ENCODE measurements around the gene DYNC1LI2.

Gene DYNC1LI2

GRCh38 chr16:66682271-66682670, 69.1 kb downstream of the DYNC1LI2 start:
- Histone ChIP-seq H3K4me3 (ENCODE audit: low read length) (no peak overlapping the region), H4K20me1 (ENCODE audit: insufficient read depth, low read length) (no peaks in the 10 kb centered on the region), H3K79me2 (ENCODE audit: low read length) (no peaks in the 10 kb centered on the region), H2AFZ (ENCODE audit: low read depth, low read length) (no peak overlapping the region), H3K4me1 (ENCODE audit: low read length) (no peaks in the 10 kb centered on the region), H3K4me2 (ENCODE audit: low read length) (no peak overlapping the region), H3K9me3 (ENCODE audit: insufficient read depth, low read length) (no peaks in the 10 kb centered on the region), H3K27me3 (ENCODE audit: low read depth, low read length) (no peaks in the 10 kb centered on the region), H3K27ac (ENCODE audit: low read length) (no peak overlapping the region), H3K36me3 (replicated peaks; ENCODE audit: low read depth, low read length) (no peaks in the 10 kb centered on the region), H3K9ac (ENCODE audit: low read length) (no peak overlapping the region)
- no peak for TF ChIP-seq EZH2phosphoT487 (IDR thresholded peaks at IDR 0.05; ENCODE audit: low read depth)
- no peak for TF ChIP-seq CTCF (IDR thresholded peaks at IDR 0.05; ENCODE audit: low read depth, low read length)

- no peaks in the 10 kb centered on the region for H3K36me3 ChIP-seq (replicated peaks; ENCODE audit: low read depth, low read length)
- H3K4me3 ChIP-seq (ENCODE audit: low read length) = no peak overlapping the region
- TF ChIP-seq EZH2phosphoT487 (IDR thresholded peaks at IDR 0.05; ENCODE audit: low read depth) = no peak
- no peaks in the 10 kb centered on the region for H3K4me1 ChIP-seq (ENCODE audit: low read length)
- no peak overlapping the region for H3K9ac ChIP-seq (ENCODE audit: low read length)
- H3K27me3 ChIP-seq (ENCODE audit: low read depth, low read length) = no peaks in the 10 kb centered on the region
- no peak overlapping the region for H2AFZ ChIP-seq (ENCODE audit: low read depth, low read length)
- no peak overlapping the region for H3K27ac ChIP-seq (ENCODE audit: low read length)
- no peak overlapping the region for H3K4me2 ChIP-seq (ENCODE audit: low read length)
- H3K79me2 ChIP-seq (ENCODE audit: low read length) = no peaks in the 10 kb centered on the region
- H3K9me3 ChIP-seq (ENCODE audit: insufficient read depth, low read length) = no peaks in the 10 kb centered on the region
- H4K20me1 ChIP-seq (ENCODE audit: insufficient read depth, low read length) = no peaks in the 10 kb centered on the region
Observed at GRCh38 chr16:66681676-66682075, 69.7 kb downstream of the DYNC1LI2 start.

GRCh38 chr16:66678337-66678736, 73.1 kb downstream of the DYNC1LI2 start:
- Histone ChIP-seq H3K9ac (ENCODE audit: low read length) (no peak overlapping the region), H3K4me3 (ENCODE audit: low read length) (no peak overlapping the region), H4K20me1 (ENCODE audit: insufficient read depth, low read length) (no peaks in the 10 kb centered on the region), H3K36me3 (replicated peaks; ENCODE audit: low read depth, low read length) (no peaks in the 10 kb centered on the region), H3K27ac (ENCODE audit: low read length) (no peak overlapping the region), H3K27me3 (ENCODE audit: low read depth, low read length) (no peaks in the 10 kb centered on the region), H3K9me3 (ENCODE audit: insufficient read depth, low read length) (no peaks in the 10 kb centered on the region), H3K4me2 (ENCODE audit: low read length) (no peak overlapping the region), H2AFZ (ENCODE audit: low read depth, low read length) (no peak overlapping the region), H3K79me2 (ENCODE audit: low read length) (no peaks in the 10 kb centered on the region), H3K4me1 (ENCODE audit: low read length) (no peaks in the 10 kb centered on the region)
- no peak for TF ChIP-seq CTCF (IDR thresholded peaks at IDR 0.05; ENCODE audit: low read depth, low read length)
- no peak for TF ChIP-seq EZH2phosphoT487 (IDR thresholded peaks at IDR 0.05; ENCODE audit: low read depth)

GRCh38 chr16:66677836-66678235, 73.6 kb downstream of the DYNC1LI2 start:
- no peaks in the 10 kb centered on the region for H3K36me3 ChIP-seq (replicated peaks; ENCODE audit: low read depth, low read length)
- H3K4me3 ChIP-seq (ENCODE audit: low read length) = no peak overlapping the region
- no peak overlapping the region for H3K27ac ChIP-seq (ENCODE audit: low read length)
- no peaks in the 10 kb centered on the region for H3K4me1 ChIP-seq (ENCODE audit: low read length)
- H3K9ac ChIP-seq (ENCODE audit: low read length) = no peak overlapping the region
- H3K27me3 ChIP-seq (ENCODE audit: low read depth, low read length) = no peaks in the 10 kb centered on the region
- H3K4me2 ChIP-seq (ENCODE audit: low read length) = no peak overlapping the region
- H3K79me2 ChIP-seq (ENCODE audit: low read length) = no peaks in the 10 kb centered on the region
- no peak overlapping the region for H2AFZ ChIP-seq (ENCODE audit: low read depth, low read length)
- no peak for TF ChIP-seq CTCF (IDR thresholded peaks at IDR 0.05; ENCODE audit: low read depth, low read length)
- no peak for TF ChIP-seq EZH2phosphoT487 (IDR thresholded peaks at IDR 0.05; ENCODE audit: low read depth)
- H3K9me3 ChIP-seq (ENCODE audit: insufficient read depth, low read length) = no peaks in the 10 kb centered on the region
- no peaks in the 10 kb centered on the region for H4K20me1 ChIP-seq (ENCODE audit: insufficient read depth, low read length)

GRCh38 chr16:66677179-66677578, 74.2 kb downstream of the DYNC1LI2 start:
- Histone ChIP-seq H3K79me2 (ENCODE audit: low read length) (no peaks in the 10 kb centered on the region), H3K4me2 (ENCODE audit: low read length) (no peak overlapping the region), H2AFZ (ENCODE audit: low read depth, low read length) (no peak overlapping the region), H3K9ac (ENCODE audit: low read length) (no peak overlapping the region), H3K27ac (ENCODE audit: low read length) (no peak overlapping the region), H4K20me1 (ENCODE audit: insufficient read depth, low read length) (no peaks in the 10 kb centered on the region), H3K27me3 (ENCODE audit: low read depth, low read length) (no peaks in the 10 kb centered on the region), H3K36me3 (replicated peaks; ENCODE audit: low read depth, low read length) (no peaks in the 10 kb centered on the region), H3K9me3 (ENCODE audit: insufficient read depth, low read length) (no peaks in the 10 kb centered on the region), H3K4me3 (ENCODE audit: low read length) (no peak overlapping the region), H3K4me1 (ENCODE audit: low read length) (no peaks in the 10 kb centered on the region)
- TF ChIP-seq CTCF (IDR thresholded peaks at IDR 0.05; ENCODE audit: low read depth, low read length) (no peak), EZH2phosphoT487 (IDR thresholded peaks at IDR 0.05; ENCODE audit: low read depth) (no peak)
